ENCODE results near the gene RAPGEF1.

The RAPGEF1 gene

GRCh38 chr9:131728546-131728910 lies 11.3 kb downstream of the RAPGEF1 start:
- Histone ChIP-seq H3K4me3 (ENCODE audit: insufficient read length, low read depth) (no peak overlapping the region), H3K36me3 (ENCODE audit: insufficient read depth, insufficient read length, low read length) (peaks cover 10% of the 10 kb centered on the region), H3K4me1 (ENCODE audit: insufficient read depth, insufficient read length) (peaks cover 7% of the 10 kb centered on the region), H3K9me3 (ENCODE audit: insufficient read depth, low read length) (no peaks in the 10 kb centered on the region), H3K27me3 (ENCODE audit: insufficient read depth, insufficient read length) (no peaks in the 10 kb centered on the region), H3K9ac (ENCODE audit: insufficient read length, low read depth) (peak overlapping the region; percentile 24)
- DNase-seq (ENCODE audit: low read depth, low spot score): no peak
- no peak for TF ChIP-seq YY1 (IDR thresholded peaks at IDR 0.05; ENCODE audit: insufficient read depth, insufficient read length)
- no peak for TF ChIP-seq SUZ12 (IDR thresholded peaks at IDR 0.05; ENCODE audit: extremely low read depth, insufficient read depth, insufficient read length)
- TF ChIP-seq ZNF274 (IDR thresholded peaks at IDR 0.05; ENCODE audit: low read depth, low read length): no peak

GRCh38 chr9:131727795-131728545 lies 11.9 kb downstream of the RAPGEF1 start:
- Histone ChIP-seq H3K27me3 (ENCODE audit: insufficient read depth, insufficient read length) (no peaks in the 10 kb centered on the region), H3K4me3 (ENCODE audit: insufficient read length, low read depth) (no peak overlapping the region), H3K9me3 (ENCODE audit: insufficient read depth, low read length) (no peaks in the 10 kb centered on the region), H3K9ac (ENCODE audit: insufficient read length, low read depth) (peak overlapping the region; percentile 24), H3K4me1 (ENCODE audit: insufficient read depth, insufficient read length) (peaks cover 7% of the 10 kb centered on the region), H3K36me3 (ENCODE audit: insufficient read depth, insufficient read length, low read length) (peaks cover 13% of the 10 kb centered on the region)
- DNase-seq (ENCODE audit: low read depth, low spot score): no peak
- TF ChIP-seq SUZ12 (IDR thresholded peaks at IDR 0.05; ENCODE audit: extremely low read depth, insufficient read depth, insufficient read length) (no peak), YY1 (IDR thresholded peaks at IDR 0.05; ENCODE audit: insufficient read depth, insufficient read length) (no peak), ZNF274 (IDR thresholded peaks at IDR 0.05; ENCODE audit: low read depth, low read length) (no peak)

- no peak for DNase-seq (ENCODE audit: low read depth, low spot score)
- H3K36me3 ChIP-seq (ENCODE audit: insufficient read depth, insufficient read length, low read length): peaks cover 15% of the 10 kb centered on the region
- no peaks in the 10 kb centered on the region for H3K27me3 ChIP-seq (ENCODE audit: insufficient read depth, insufficient read length)
- H3K9ac ChIP-seq (ENCODE audit: insufficient read length, low read depth): no peak overlapping the region
- no peaks in the 10 kb centered on the region for H3K9me3 ChIP-seq (ENCODE audit: insufficient read depth, low read length)
- H3K4me3 ChIP-seq (ENCODE audit: insufficient read length, low read depth): no peak overlapping the region
- TF ChIP-seq ZNF274 (IDR thresholded peaks at IDR 0.05; ENCODE audit: low read depth, low read length): no peak
- no peak for TF ChIP-seq SUZ12 (IDR thresholded peaks at IDR 0.05; ENCODE audit: extremely low read depth, insufficient read depth, insufficient read length)
- TF ChIP-seq YY1 (IDR thresholded peaks at IDR 0.05; ENCODE audit: insufficient read depth, insufficient read length): no peak
- H3K4me1 ChIP-seq (ENCODE audit: insufficient read depth, insufficient read length): peaks cover 7% of the 10 kb centered on the region
Measured at GRCh38 chr9:131727184-131727759, 12.6 kb downstream of the RAPGEF1 start.

GRCh38 chr9:131724683-131725082 lies 15.2 kb downstream of the RAPGEF1 start:
- no peak for TF ChIP-seq YY1 (IDR thresholded peaks at IDR 0.05; ENCODE audit: insufficient read depth, insufficient read length)
- no peak for TF ChIP-seq ZNF274 (IDR thresholded peaks at IDR 0.05; ENCODE audit: low read depth, low read length)
- TF ChIP-seq SUZ12 (IDR thresholded peaks at IDR 0.05; ENCODE audit: extremely low read depth, insufficient read depth, insufficient read length): no peak
- no peaks in the 10 kb centered on the region for H3K27me3 ChIP-seq (ENCODE audit: insufficient read depth, insufficient read length)
- H3K4me3 ChIP-seq (ENCODE audit: insufficient read length, low read depth): no peak overlapping the region
- H3K4me1 ChIP-seq (ENCODE audit: insufficient read depth, insufficient read length): peaks cover 5% of the 10 kb centered on the region
- DNase-seq (ENCODE audit: low read depth, low spot score): no peak
- no peaks in the 10 kb centered on the region for H3K9me3 ChIP-seq (ENCODE audit: insufficient read depth, low read length)
- H3K9ac ChIP-seq (ENCODE audit: insufficient read length, low read depth): no peak overlapping the region
- H3K36me3 ChIP-seq (ENCODE audit: insufficient read depth, insufficient read length, low read length): peaks cover 25% of the 10 kb centered on the region

- H3K4me3 ChIP-seq (ENCODE audit: insufficient read length, low read depth): no peak overlapping the region
- TF ChIP-seq SUZ12 (IDR thresholded peaks at IDR 0.05; ENCODE audit: extremely low read depth, insufficient read depth, insufficient read length): no peak
- no peak for TF ChIP-seq YY1 (IDR thresholded peaks at IDR 0.05; ENCODE audit: insufficient read depth, insufficient read length)
- no peak overlapping the region for H3K9ac ChIP-seq (ENCODE audit: insufficient read length, low read depth)
- H3K9me3 ChIP-seq (ENCODE audit: insufficient read depth, low read length): no peaks in the 10 kb centered on the region
- peaks cover under 1% of the 10 kb centered on the region for H3K4me1 ChIP-seq (ENCODE audit: insufficient read depth, insufficient read length)
- peaks cover 25% of the 10 kb centered on the region for H3K36me3 ChIP-seq (ENCODE audit: insufficient read depth, insufficient read length, low read length)
- H3K27me3 ChIP-seq (ENCODE audit: insufficient read depth, insufficient read length): no peaks in the 10 kb centered on the region
- DNase-seq (ENCODE audit: low read depth, low spot score): no peak
Measured at GRCh38 chr9:131723632-131724031, 16.2 kb downstream of the RAPGEF1 start.

- Histone ChIP-seq H3K36me3 (ENCODE audit: insufficient read depth, insufficient read length, low read length) (peaks cover 27% of the 10 kb centered on the region), H3K9ac (ENCODE audit: insufficient read length, low read depth) (no peak overlapping the region), H3K4me1 (ENCODE audit: insufficient read depth, insufficient read length) (no peaks in the 10 kb centered on the region), H3K9me3 (ENCODE audit: insufficient read depth, low read length) (no peaks in the 10 kb centered on the region), H3K4me3 (ENCODE audit: insufficient read length, low read depth) (no peak overlapping the region), H3K27me3 (ENCODE audit: insufficient read depth, insufficient read length) (no peaks in the 10 kb centered on the region)
- no peak for TF ChIP-seq YY1 (IDR thresholded peaks at IDR 0.05; ENCODE audit: insufficient read depth, insufficient read length)
- TF ChIP-seq SUZ12 (IDR thresholded peaks at IDR 0.05; ENCODE audit: extremely low read depth, insufficient read depth, insufficient read length): no peak
- no peak for TF ChIP-seq ZNF274 (IDR thresholded peaks at IDR 0.05; ENCODE audit: low read depth, low read length)
- no peak for DNase-seq (ENCODE audit: low read depth, low spot score)
Measured at GRCh38 chr9:131722255-131722654, 17.6 kb downstream of the RAPGEF1 start.

- no peak overlapping the region for H3K9ac ChIP-seq (ENCODE audit: insufficient read length, low read depth)
- no peaks in the 10 kb centered on the region for H3K4me1 ChIP-seq (ENCODE audit: insufficient read depth, insufficient read length)
- H3K36me3 ChIP-seq (ENCODE audit: insufficient read depth, insufficient read length, low read length): peaks cover 27% of the 10 kb centered on the region
- H3K9me3 ChIP-seq (ENCODE audit: insufficient read depth, low read length): no peaks in the 10 kb centered on the region
- no peaks in the 10 kb centered on the region for H3K27me3 ChIP-seq (ENCODE audit: insufficient read depth, insufficient read length)
- no peak overlapping the region for H3K4me3 ChIP-seq (ENCODE audit: insufficient read length, low read depth)
- DNase-seq (ENCODE audit: low read depth, low spot score): no peak
- TF ChIP-seq ZNF274 (IDR thresholded peaks at IDR 0.05; ENCODE audit: low read depth, low read length) (no peak), SUZ12 (IDR thresholded peaks at IDR 0.05; ENCODE audit: extremely low read depth, insufficient read depth, insufficient read length) (no peak), YY1 (IDR thresholded peaks at IDR 0.05; ENCODE audit: insufficient read depth, insufficient read length) (no peak)
Measured at GRCh38 chr9:131721076-131721475, 18.8 kb downstream of the RAPGEF1 start.

All from NT2/D1 (cell line).